SU-DHL-6 (cell line): ENCODE results near the gene ZNF346.

Experiments
- CTCF ChIP-seq: fragments of 200-600 bp; sonication (generic); IDR thresholded peaks from one replicate; pipeline ENCODE4 v1.5.1; 2017; ENCODE audit warnings: antibody characterized with exemption, mild to moderate bottlenecking, low read length, moderate library complexity; ENCODE audit not compliant: insufficient read depth, poor library complexity, severe bottlenecking
- EZH2phosphoT487 ChIP-seq: fragments of 200-600 bp; sonication (generic), shearing (Covaris generic); conservative IDR thresholded peaks from 2 replicates; pipeline ENCODE4 v1.6.1; 2018; ENCODE audit warnings: mild to moderate bottlenecking, antibody characterized with exemption, low read length, moderate library complexity, mixed read lengths

GRCh38 chr5:177036443-177036842 is 13.9 kb downstream of the ZNF346 start:
- no peak for TF ChIP-seq CTCF
- no peak for TF ChIP-seq EZH2phosphoT487
